OCI-LY1 (cell line): ENCODE results near the gene KRT77.

Experiments
- EZH2 ChIP-seq: fragments of 200-600 bp; sonication (generic), shearing (Covaris generic); IDR thresholded peaks from 2 replicates; pipeline ENCODE4 v1.8.0; 2017; ENCODE audit warnings: borderline replicate concordance, mixed run types, mild to moderate bottlenecking, antibody characterized with exemption, low read length, moderate library complexity, mixed read lengths
- TF ChIP-seq, protein P1 (sequence below): fragments of 200-600 bp; sonication (generic), shearing (Covaris generic); IDR thresholded peaks from 2 replicates; pipeline ENCODE4 v1.5.1; 2017; ENCODE audit warnings: mild to moderate bottlenecking, antibody characterized with exemption, low read length, moderate library complexity, mixed read lengths

DNA sequence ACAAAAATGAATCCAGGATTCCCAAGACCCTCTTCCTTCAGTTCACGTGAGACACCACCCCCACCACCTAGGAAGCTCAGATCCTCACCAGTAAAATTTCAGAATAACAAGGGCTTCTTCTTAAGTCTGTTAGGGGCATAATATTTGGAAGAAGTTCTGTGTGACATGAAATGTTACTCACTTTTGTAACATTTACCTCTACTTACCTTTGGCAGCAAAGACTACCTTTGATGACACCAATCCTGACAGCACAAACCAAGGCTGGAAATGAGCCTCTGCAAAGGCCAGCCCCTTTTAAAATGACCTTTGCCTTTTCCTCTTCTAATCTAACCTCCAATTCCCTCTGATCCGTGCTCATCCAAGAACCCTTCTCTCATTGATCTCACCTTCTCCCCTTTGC lies 19.4 kb upstream of the KRT77 start:
- TF ChIP-seq, protein P1, sequence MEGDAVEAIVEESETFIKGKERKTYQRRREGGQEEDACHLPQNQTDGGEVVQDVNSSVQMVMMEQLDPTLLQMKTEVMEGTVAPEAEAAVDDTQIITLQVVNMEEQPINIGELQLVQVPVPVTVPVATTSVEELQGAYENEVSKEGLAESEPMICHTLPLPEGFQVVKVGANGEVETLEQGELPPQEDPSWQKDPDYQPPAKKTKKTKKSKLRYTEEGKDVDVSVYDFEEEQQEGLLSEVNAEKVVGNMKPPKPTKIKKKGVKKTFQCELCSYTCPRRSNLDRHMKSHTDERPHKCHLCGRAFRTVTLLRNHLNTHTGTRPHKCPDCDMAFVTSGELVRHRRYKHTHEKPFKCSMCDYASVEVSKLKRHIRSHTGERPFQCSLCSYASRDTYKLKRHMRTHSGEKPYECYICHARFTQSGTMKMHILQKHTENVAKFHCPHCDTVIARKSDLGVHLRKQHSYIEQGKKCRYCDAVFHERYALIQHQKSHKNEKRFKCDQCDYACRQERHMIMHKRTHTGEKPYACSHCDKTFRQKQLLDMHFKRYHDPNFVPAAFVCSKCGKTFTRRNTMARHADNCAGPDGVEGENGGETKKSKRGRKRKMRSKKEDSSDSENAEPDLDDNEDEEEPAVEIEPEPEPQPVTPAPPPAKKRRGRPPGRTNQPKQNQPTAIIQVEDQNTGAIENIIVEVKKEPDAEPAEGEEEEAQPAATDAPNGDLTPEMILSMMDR: no peak
- no peak for TF ChIP-seq EZH2
